Fibroblast of the aortic adventitia (primary cell): Measurements from ENCODE around the gene MVB12B. TPM values are rescaled to one million over a fixed set of nuclear protein-coding genes. Genes with fewer than 3 reads are reported as not detected.

Experiments
- DNase-seq: peaks from one replicate; pipeline ENCODE4 v3.0.0-alpha.2; 2010; ENCODE audit warnings: low read depth
- H3K4me3 ChIP-seq: 2 replicates; pipeline ENCODE4 v1.5.1; 2011; ENCODE audit warnings: low read depth, mild to moderate bottlenecking, control low read depth, low read length, moderate library complexity
- total RNA-seq: library from RNA; depleted of rRNA; stranded (reverse); fragments of >200 nt; gene quantifications from 2 replicates; pipeline ENCODE4 v1.2.3, GENCODE V29; 2012; ENCODE audit warnings: low replicate concordance
- TF ChIP-seq, protein P1 (sequence below): IDR thresholded peaks from 2 replicates; pipeline ENCODE4 v1.5.1; 2011; ENCODE audit warnings: mild to moderate bottlenecking, low read length, control low read depth, inconsistent platforms; ENCODE audit not compliant: insufficient read depth

Gene MVB12B
- total RNA-seq, 1 donor: 3.5 TPM

- H3K4me3 ChIP-seq: no peak overlapping the region
- TF ChIP-seq, protein P1, sequence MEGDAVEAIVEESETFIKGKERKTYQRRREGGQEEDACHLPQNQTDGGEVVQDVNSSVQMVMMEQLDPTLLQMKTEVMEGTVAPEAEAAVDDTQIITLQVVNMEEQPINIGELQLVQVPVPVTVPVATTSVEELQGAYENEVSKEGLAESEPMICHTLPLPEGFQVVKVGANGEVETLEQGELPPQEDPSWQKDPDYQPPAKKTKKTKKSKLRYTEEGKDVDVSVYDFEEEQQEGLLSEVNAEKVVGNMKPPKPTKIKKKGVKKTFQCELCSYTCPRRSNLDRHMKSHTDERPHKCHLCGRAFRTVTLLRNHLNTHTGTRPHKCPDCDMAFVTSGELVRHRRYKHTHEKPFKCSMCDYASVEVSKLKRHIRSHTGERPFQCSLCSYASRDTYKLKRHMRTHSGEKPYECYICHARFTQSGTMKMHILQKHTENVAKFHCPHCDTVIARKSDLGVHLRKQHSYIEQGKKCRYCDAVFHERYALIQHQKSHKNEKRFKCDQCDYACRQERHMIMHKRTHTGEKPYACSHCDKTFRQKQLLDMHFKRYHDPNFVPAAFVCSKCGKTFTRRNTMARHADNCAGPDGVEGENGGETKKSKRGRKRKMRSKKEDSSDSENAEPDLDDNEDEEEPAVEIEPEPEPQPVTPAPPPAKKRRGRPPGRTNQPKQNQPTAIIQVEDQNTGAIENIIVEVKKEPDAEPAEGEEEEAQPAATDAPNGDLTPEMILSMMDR: peak; percentile 92
- DNase-seq: peak; percentile 67
Measured at GRCh38 chr9:126500600-126501382, 174.2 kb downstream of the MVB12B start.

- no peak for DNase-seq
- no peak overlapping the region for H3K4me3 ChIP-seq
- TF ChIP-seq, protein P1: no peak
Measured at GRCh38 chr9:126501383-126502331, 175.0 kb downstream of the MVB12B start.

DNA sequence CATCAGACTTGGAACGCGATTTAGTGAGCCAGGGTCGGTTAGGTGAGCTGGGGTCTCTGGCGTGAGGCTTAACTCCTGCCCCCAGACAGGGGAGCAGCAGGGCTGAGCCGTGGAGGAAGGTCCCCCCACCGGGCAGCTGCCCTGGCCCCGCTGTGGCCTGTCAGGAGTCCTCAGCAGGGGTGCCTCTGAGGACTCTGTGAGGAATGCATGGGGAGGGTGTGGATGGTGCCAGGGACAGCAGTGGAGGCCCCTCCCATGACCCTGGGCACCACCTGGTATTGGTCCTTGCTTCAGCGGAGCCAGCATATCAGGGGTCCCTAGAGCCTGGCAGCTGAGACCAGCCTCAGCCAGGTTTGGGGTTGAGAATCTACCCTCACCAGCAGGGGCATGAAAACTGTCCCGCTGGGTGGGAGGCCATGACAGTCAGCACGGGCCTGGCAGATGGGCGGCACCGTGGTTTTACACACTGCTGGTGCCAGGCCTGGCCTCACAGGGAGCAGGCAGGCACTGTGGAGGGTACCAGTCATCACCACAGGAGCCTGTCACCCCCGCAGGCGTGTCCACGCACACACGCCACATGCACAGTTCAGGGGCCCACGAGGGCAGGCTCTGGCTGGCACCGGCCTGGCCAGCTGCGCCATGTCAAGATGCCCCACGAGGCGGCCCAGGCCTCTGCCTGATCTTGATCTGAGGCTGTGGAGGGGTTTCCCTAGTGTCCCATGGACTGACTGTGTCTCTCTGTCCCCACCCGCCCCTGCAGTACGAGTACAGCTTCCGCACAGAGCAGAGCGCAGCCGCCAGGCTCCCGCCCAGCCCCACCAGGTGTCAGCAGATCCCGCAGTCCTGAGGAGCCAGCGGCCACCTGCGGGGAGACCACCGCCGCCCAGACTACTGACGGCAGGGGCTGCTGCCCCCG, 176.0 kb downstream of the MVB12B start:
- no peak for DNase-seq
- TF ChIP-seq, protein P1: no peak

GRCh38 chr9:126503333-126504085, 176.9 kb downstream of the MVB12B start:
- TF ChIP-seq, protein P1: no peak
- no peak for DNase-seq
- H3K4me3 ChIP-seq: no peak overlapping the region

More for the DNA sequence above, 176.0 kb downstream of the MVB12B start:
- H3K4me3 ChIP-seq: no peak overlapping the region

DNA sequence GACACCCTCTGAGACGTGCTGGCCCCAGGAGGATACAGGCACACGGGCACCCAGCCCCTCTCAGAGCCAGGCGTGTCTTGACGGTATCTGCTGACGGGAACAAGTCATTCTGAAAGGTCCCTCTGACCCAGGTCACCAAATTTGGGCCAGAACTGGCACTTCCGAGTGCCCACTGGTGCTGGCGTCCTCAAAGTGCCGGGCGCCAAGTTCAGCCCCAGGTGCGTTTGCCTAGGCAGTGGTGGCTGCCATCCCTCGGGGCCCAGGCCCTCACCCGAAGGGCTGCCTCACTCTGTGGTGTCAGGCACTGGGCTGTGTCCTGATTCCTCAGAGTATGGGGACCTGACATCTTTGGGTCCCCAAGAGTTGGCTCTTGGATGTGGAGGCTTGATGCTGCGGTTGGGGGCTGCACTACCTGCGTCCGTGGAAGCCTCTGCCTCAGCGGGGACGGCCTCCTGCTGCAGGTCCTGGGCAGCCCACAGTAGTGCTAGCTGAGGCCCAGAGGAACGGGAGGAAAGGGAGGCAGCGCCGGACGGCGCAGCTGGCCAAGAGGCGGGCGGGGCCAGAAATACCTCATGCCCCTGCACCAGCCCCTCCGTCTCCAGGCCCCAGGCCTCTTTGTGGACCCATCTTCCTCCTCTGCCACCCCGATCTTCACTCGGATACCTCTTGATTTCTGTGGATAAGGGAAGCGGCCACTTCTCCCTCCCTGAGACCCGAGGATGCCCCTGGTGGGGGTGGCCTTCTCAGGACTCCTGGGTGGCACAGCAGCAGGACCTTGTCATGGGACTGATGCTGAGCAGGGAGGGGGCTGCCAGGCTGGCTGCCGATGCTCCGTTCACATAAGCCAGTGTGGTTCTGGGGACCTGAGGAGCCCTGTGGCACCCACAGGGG, 177.7 kb downstream of the MVB12B start:
- no peak overlapping the region for H3K4me3 ChIP-seq
- no peak for DNase-seq
- TF ChIP-seq, protein P1: no peak
